ENCODE data around the gene LPIN1.

The LPIN1 gene

GRCh38 chr2:11742702-11743357, 3.6 kb upstream of the LPIN1 start:
- in situ Hi-C loops (cut with MboI; ENCODE audit: low sequenced_read_pairs, unreplicated experiment), result no loop called here
- TF ChIP-seq CTCF (IDR thresholded peaks at IDR 0.05; ENCODE audit: borderline replicate concordance, control extremely low read depth, extremely low read depth, insufficient read depth, missing control alignments), result no peak

GRCh38 chr2:11743366-11743765, 3.1 kb upstream of the LPIN1 start:
- no peak for TF ChIP-seq CTCF (IDR thresholded peaks at IDR 0.05; ENCODE audit: borderline replicate concordance, control extremely low read depth, extremely low read depth, insufficient read depth, missing control alignments)
- in situ Hi-C loops (cut with MboI; ENCODE audit: low sequenced_read_pairs, unreplicated experiment), result no loop called here
- DNase-seq (ENCODE audit: low spot score), result no peak

More at GRCh38 chr2:11742702-11743357, 3.6 kb upstream of the LPIN1 start:
- DNase-seq (ENCODE audit: low spot score), result no peak

- in situ Hi-C loops (cut with MboI; ENCODE audit: low sequenced_read_pairs, unreplicated experiment), result no loop called here
- peak; percentile 85 for DNase-seq (ENCODE audit: low spot score)
- TF ChIP-seq CTCF (IDR thresholded peaks at IDR 0.05; ENCODE audit: borderline replicate concordance, control extremely low read depth, extremely low read depth, insufficient read depth, missing control alignments), result no peak
These were observed 2.4 kb upstream of the LPIN1 start for GRCh38 chr2:11743846-11744553.

- in situ Hi-C loops (cut with MboI; ENCODE audit: low sequenced_read_pairs, unreplicated experiment), result no loop called here
- peak; percentile 41 for TF ChIP-seq CTCF (IDR thresholded peaks at IDR 0.05; ENCODE audit: borderline replicate concordance, control extremely low read depth, extremely low read depth, insufficient read depth, missing control alignments)
- no peak for DNase-seq (ENCODE audit: low spot score)
These were observed 1.6 kb upstream of the LPIN1 start for GRCh38 chr2:11744631-11745394.

- no peak for DNase-seq (ENCODE audit: low spot score)
- TF ChIP-seq CTCF (IDR thresholded peaks at IDR 0.05; ENCODE audit: borderline replicate concordance, control extremely low read depth, extremely low read depth, insufficient read depth, missing control alignments), result no peak
- in situ Hi-C loops (cut with MboI; ENCODE audit: low sequenced_read_pairs, unreplicated experiment), result no loop called here
These were observed 638 bp upstream of the LPIN1 start for GRCh38 chr2:11745613-11746375.
